HuH-7.5 (cell line): ENCODE data around the gene P2RY8.
"Not testable (repeated sequence)": the region's sequence is repeated elsewhere in the genome, so short reads cannot be mapped to it uniquely, and the experiment has no call there.

ENCODE experiments used
- DNase-seq: peaks from one replicate; pipeline ENCODE4 v3.0.0; 2011; ENCODE audit warnings: low spot score

The P2RY8 gene

DNA sequence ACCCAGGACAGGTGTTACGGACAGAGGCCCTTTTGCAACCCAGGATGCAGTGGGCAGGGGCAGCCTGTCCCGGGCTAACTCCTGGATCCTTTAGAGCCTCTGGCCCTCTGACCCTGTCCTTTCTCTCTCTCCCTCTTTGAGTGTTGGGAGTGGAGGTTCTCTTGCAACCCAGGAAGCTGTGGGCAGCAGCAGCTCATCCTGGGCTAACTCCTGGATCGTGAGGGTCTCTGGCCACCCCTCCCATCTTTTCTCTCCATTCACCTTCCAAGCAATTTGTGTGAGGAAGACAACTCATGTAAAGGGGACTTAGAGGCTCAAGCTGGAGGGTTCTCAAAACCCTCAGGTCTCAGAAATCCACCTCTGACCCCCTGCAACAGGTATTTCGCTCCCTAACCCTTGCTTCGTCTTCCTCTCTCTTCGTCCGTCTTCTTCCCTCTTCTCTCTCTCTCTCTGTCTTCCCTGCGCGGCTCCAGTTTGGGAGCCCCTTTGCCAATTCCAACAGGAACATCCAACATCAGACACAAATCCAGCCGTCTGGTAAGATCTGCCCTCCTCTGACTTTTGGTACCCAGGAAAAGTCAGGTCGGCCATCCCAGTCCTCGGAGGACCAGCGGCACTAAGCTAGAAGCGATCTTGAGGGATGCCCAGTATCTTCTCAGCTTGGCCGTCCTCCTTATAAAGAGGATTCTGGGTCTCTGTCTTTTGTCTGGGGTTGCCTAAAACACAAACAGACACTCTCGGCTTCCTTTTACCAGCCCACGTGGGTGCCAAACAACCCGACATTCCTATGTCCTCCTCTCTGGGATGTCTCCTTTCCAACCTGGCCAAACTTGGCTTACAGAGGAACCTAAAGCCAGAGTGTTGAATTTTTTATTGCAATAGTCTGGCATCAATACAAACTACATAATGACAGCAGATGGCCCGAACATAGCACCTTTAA lies 92.2 kb downstream of the P2RY8 start:
- DNase-seq = no peak

DNA sequence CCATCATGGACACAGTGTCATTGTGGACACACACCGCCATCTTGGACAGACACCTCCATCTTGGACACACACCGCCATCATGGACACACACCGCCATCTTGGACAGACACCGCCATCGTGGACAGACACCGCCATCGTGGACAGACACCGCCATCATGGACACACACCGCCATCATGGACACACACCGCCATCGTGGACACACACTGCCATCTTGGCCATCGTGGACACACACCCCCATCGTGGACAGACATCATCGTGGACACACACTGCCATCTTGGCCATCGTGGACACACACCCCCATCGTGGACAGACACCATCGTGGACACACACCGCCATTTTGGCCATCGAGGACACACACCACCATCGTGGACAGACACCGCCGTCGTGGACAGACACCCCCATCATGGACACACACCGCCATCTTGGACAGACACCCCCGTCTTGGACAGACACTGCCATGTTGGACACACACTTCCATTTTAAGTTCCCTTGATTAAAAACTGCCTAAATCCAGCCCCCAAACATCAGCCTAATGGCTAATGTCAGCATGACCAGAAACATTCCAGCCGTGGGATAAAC lies 93.4 kb downstream of the P2RY8 start:
- DNase-seq = no peak

- DNase-seq = no peak
Measured at GRCh38 chrX:1442724-1443367, 94.1 kb downstream of the P2RY8 start.

- no peak for DNase-seq
Measured at GRCh38 chrX:1442016-1442665, 94.8 kb downstream of the P2RY8 start.

GRCh38 chrX:1440506-1440905 lies 96.5 kb downstream of the P2RY8 start:
- no peak for DNase-seq

GRCh38 chrX:1435241-1435895 lies 101.6 kb downstream of the P2RY8 start:
- DNase-seq = no peak

- DNase-seq = no peak
Measured at GRCh38 chrX:1434871-1435240, 102.1 kb downstream of the P2RY8 start.

DNA sequence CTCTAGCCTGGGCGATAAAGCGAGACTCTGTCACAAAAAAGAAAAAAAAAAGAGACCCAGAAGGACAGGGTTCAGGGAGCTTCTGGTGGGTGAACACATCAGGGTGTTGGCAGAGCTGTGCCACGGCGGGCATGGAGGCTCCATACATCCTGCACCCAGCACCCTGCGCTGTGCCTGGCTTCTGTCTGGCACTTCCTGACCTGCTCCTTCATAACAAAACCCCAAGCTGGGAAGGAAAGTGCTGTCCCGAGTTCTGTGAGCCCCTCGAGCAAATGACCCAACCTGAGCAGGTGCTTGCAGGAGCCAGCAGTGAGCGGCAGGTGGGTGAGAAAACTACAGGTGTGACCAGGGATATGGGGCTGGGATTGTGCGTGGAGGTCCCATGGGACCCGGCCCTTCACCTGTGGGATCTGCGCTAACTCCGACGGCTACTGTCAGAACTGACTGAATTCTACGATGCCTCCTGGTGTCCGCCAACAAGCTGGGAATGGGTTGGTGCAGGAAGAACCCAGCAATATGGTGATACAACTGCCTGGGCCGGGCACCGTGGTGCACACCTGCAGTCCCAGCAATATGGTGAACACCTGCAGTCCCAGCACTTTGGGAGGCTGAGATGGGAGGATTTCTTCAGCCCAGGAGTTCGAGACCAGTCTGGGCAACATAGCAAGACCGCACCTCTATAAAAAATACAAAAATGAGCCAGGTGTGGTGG lies 103.2 kb downstream of the P2RY8 start:
- no peak for DNase-seq

GRCh38 chrX:1430451-1430850 lies 106.5 kb downstream of the P2RY8 start:
- no peak for DNase-seq

GRCh38 chrX:1427756-1428155 lies 109.2 kb downstream of the P2RY8 start:
- no peak for DNase-seq

- DNase-seq = not testable (repeated sequence)
Measured at GRCh38 chrX:1426321-1426720, 110.7 kb downstream of the P2RY8 start.

GRCh38 chrX:1425381-1425780 lies 111.6 kb downstream of the P2RY8 start:
- no peak for DNase-seq

DNA sequence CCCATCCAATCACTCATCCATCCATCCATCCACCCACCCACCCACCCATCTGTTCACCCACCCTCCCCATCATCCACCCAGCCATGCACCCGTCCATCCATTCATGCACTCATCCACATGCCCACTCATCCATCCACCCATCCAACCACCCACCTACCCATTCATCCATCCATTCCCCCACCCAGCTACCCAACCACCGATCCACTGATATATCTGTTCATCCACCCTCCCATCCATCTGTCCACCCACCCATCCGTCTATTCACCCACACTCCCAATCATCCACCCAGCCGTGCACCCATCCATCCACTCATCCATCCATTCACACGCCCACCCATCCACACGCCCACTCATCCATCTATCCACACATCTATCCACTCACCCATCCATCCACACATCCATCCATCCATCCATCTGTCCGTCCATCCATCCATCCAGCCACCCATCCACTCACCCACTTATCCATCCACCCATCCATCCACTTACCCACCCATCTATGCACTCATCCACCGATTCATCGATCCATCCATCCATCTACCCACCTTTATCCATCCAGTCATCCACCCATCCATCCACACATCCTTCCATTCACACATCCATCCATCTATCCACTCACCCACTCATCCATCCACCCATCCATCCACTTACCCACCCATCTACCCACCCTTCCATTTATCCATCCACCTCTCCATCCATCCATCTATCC lies 112.7 kb downstream of the P2RY8 start:
- DNase-seq = no peak

DNA sequence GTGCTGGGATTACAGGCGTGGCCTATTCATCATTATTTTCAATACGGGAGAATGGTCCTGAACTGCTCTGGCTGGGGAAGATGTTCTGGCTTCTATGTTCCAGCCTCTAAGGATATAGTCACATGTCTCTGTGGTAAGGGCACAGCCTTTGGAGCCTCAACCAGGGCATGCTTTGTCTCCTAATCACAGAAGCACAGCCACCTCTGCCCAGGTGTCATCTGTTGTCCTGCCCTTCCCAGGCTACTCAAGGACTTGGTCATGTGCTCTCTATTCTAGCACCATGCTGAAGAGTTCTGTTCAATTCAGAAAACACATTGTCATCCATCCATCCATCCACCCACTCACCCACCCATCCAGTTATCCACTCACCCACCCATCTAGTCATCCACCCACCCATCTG lies 113.8 kb downstream of the P2RY8 start:
- DNase-seq = no peak

GRCh38 chrX:1422135-1422465 lies 114.9 kb downstream of the P2RY8 start:
- no peak for DNase-seq

DNA sequence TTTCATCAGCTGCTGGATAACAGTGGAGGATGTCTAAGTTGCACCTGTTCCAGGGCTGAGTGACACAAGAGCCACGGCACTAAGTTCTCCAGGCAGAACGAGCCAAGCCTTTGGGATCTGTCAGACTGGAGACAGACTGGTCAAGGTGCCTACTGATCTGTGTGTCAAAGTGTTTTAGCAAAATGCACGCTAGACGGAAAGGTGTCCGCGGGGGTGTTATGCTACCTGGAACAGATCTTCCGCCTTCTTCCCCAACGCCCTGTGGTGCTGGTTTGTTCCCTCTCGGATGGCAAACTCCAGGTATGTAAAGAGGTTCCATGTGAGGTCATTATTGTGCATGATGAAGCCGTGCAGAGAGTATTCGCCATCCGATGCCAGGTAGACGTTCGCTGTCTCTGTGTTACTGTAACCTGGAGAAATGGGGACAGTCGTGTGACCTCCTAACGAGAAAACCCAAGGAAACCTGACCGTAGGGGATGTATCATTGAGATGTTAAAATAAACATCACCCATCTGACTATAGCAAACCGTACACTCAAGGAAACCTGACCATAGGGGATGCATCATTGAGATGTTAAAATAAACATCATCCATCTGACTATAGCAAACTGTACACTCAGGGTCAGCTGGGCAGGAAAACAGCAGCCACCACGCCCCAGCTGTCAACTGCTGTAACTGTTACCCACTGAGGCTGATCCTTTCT lies 115.4 kb downstream of the P2RY8 start:
- no peak for DNase-seq

DNA sequence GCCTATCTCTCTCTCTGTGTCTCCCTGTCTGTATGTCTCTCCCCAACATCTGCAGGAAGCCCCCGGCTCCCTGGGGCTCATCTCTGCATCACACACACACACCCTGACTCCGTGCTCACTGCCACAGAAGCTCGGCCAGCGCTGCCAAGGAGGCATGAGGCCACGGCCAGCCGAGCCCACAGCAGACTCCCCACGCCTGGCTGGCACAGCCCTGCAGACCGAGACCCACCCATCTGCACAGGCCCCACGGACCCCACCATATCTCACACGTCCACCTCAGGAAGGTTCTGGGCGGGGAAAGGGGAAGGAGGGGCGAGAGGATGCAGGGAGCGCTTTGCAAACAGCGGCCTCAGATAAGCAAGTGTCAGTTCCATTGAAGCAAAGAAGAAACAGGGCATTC lies 116.6 kb downstream of the P2RY8 start:
- no peak for DNase-seq

DNA sequence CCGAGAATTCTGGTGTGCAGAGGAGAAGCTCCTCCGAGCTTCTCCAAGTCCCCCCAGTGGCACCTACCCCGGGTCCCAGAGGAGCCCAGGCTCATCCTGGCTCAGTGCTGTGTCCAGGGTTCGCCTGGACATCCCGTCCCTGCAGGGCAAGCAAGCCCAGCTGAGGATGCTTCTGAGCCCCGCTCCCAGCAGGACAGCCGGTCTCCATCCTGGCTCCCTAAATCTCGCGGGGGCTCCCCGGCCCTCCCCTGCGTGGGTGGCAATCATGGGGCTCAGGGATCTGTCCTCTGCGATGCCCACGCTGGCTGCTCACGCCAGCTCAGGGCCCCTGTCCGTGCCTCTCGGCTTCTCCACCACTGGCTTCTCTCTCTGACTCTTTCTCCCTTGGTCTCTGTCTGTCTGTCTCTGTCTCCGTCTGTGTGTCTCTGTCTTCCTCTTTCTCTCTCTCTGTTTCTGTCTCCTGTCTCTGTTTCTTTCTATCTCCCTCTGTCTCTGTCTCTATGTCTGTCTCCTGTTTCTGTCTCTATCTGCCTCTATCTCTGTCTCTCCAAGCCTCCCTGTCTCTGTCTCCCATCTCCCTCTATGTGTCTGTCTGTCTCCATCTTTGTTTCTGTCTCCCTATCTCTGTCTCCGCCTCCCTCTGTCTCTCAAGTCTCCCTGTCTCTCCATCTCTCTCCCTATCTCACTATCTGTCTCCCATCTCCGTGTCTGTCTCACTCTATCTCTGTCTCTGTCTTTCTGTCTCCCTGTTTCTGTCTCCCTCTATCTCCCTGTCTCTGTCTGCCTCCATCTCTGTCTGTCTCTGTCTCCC lies 117.2 kb downstream of the P2RY8 start:
- no peak for DNase-seq

DNA sequence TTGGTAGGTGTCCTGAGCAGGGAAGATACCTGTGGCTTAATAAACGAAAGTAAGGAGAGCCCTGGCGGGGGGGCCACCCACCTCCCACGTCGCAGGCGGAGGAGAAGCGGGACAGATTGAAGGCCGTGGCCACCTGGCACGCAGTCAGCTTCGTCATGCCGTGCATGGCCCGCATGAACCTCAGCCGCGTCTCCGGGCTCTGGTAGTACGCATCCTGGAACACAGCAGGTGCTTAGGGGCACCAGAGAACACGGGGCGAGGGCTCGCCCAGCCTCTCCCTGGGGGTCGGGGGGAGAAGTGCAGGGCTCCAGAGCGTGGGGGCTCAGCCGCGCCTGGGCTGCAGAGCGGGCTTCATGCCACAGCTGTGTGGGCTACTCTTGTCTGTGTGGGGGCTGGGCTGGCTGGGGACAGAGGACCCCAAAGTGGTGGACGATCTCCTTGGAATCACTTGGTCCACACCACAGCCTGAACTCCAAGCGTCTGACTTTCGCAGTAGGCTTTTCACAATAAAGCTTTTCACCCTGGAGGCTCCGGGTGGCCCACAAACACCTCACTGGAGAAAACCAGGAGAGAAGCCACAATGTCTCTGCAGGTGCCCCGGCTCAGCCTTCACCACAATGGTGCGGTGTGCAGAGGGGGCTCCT lies 118.0 kb downstream of the P2RY8 start:
- DNase-seq = no peak
